ENCODE measurements around the gene KCTD21.

DNA sequence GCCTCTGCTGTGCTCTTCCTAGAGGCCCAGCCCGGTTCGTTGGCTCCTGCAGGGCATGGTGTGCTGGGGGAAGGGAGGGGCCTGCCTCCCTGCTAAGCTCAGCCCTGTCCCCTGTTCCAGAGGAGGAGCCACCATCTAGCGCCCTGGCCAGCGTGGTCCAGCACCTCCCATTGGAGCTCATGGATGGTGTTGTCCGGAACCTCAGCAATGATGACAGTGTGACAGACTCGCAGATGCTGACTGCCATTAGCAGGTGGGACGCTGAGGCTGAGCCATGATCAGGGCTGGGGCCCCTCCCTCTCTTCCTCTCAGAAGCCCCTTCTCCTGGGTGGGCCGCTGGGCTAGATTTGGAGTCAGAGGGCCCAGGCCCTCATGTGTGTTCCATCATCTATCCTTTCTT is 9.4 kb upstream of the KCTD21 start:
- TF ChIP-seq CTCF (IDR thresholded peaks at IDR 0.05), result no peak
- no peak for TF ChIP-seq EZH2 (IDR thresholded peaks at IDR 0.05; ENCODE audit: borderline replicate concordance, insufficient read depth, low read depth, low read length, poor library complexity, severe bottlenecking)
